NOMO-1 treated with dmso at 0.1 percent for 144 hours (cell line): ENCODE measurements around the gene METTL24.
"Not testable (repeated sequence)": the region's sequence is repeated elsewhere in the genome, so short reads cannot be mapped to it uniquely, and the experiment has no call there.

Experiments
- DNase-seq: peaks from one replicate; lab custom pipeline; 2025; ENCODE audit not compliant: unreplicated experiment; lab: John Stamatoyannopoulos, UW

The METTL24 gene

DNA sequence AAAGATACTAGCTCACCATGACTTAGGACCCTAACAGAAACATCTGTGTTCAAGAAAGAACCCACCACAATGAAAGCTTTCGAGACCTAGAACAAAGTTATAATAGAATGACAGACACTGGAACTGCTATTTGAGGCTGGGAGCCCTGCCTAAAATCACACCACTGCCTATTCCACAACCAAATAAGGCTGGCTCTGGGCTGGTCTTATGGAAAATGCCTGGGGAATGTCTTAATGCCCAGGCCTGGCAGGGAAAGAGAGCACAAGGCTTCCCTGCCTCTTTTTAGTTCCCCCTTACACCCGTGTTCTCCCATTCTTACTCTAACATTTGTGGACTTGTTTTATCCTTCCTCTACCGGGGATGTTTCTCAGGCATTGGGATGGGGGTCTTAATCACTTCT, 5.6 kb upstream of the METTL24 start:
- no peak for DNase-seq

DNA sequence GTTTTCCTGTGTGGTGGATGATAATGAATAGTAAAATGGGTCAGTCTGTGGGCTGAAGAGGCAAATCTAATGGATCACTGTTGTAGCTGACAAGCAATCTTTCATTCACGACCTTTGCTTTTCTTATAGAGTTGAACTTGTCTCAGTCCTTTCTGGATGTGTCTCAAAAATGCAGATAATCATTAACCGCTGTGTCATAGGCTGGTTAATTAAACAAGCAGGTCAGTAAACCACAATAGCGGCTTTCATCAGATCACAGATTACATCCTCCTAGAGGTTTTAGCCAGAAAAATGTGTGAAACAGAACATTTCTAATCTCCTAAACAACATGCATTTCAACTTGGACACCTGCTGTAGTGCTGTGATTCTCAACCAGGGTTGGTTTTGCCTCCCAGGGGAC, 2.5 kb upstream of the METTL24 start:
- no peak for DNase-seq

DNA sequence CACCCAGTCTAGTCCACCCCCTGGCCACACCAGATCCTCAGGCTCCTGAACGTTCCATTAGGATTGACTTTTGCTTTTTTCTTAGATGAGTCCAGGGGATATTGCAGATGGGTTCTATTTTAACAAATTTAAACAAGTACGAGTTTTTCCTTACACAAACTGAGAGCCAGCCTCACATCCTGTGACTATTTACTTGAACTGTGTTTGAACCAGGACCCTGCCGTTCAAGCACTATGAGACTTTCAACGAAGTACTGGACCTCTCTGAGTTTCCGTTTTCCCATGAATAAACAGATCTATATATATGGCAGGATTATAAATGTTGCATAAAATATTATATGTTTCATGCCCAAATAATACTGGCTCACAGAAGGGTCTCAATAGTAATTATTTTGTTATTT, 1.4 kb upstream of the METTL24 start:
- no peak for DNase-seq

DNA sequence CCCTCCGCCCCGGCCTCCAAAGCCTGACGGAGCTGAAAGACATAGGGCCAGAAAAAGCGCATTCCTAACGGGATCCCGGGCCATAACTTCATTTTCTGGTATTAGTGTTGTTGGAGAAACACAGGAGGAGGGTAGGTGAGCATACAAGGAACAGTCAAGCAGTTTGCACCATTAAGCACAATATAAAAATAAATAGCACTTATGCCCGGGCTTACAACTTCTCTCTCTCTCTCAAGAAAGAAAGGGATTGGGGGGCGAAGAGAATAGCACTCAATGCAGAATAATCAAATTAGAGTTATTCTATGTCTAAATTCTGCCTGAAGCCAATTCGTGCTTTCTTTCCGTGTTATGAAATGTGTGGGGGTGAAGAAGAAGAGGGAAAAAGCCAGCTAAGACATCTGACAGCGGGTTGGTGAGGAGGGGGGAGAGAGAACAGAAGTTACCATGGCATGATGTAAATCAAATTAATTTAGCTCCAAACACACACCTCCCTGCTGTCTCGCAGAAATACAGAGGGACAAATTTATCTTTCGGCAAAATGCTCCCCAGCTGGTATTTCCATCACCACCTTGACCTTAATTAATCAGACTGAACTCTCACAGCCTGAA, 508 bp upstream of the METTL24 start:
- no peak for DNase-seq

DNA sequence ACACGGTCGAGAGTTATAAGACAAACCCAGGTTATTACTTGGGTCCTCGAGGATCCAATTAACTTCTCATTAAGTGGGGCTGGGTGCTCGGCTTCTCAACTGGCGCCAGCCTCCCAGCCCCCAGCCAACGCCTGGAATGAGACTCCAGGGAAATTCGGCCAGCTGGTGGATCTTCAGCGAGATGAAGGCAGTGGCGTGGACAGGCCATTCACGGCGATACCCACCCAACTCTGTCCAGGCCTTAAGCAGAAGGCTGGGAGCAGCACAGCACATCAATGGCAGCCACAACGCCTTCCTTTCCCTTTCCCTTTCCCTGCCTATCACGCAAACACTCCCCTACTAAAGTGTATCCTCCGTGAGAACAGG, 868 bp downstream of the METTL24 start:
- DNase-seq = no peak

DNA sequence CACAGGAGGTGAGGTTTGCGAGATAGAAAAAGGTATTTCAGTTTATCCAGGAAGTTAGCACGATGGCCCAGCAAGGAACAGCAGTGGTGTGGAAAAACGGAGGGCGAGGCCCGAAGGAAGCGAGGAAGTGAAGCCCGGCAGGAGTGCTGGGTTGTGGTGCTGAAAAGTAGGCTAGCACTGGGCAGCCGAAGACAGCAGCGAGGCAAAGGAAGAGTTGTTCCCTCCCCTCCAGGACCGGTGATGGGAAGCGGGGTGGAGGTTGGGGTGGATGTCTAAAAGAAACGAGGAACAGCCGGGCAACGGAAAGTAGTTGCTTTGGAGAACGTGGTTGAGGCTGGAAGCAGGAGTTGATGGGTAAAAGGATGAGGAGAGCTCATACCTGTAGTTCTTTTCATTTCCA, 1.4 kb downstream of the METTL24 start:
- no peak for DNase-seq

DNA sequence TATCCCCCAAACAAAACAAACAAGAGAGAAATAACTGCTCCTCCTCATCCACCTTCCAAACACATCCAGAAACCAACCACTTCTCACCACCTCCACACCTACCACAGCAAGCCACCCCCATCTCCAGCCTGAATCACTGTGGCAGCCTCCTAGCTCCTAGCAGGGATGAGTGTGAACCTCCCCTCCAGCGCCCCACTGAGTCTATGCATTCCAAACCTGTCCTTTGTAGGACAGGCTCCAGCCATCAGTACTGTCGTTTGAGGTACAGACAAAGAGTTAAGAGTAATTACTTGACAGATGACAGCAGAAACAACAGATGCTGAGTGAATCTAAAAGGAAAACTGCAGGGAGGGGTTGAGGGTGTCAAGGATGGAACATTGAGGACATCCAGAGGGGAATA, 2.4 kb downstream of the METTL24 start:
- DNase-seq = no peak

DNA sequence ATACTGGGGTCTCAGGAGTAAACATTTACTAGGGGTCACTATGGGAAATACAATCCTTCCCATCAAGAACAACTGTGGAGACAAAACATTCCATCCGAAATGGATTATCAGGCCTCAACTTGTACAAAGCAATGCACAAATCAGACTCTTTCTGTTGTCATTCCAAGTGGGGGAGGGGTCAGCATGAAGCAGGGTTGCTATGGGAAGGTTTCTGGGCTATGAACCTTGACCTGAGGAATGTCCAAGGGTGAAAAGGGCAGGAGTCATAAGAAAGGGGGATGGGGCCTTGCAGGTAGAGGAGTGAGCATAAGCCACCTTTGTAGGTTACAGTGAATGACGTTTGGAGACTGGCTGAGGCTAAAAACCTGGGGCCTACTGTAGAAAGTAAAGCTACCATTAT, 3.1 kb downstream of the METTL24 start:
- DNase-seq = no peak

DNA sequence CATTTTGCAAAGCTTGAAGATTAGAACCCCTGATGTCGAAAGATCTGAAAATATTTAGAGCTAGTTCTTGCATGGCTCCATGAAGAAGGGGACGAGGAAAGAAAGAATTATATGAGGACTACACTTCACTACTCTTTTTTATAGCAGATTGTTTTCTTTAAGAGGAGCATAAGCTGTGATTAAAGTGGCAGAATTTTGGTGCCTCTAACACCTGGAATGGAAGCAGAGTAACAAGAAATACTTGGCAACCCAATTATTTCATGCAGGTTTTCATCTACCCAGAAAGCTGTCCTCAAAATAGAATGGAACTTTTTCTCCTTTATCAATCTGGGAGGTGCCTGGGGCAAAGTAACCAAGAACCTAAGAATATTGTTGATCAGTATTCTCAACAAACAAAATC, 4.0 kb downstream of the METTL24 start:
- no peak for DNase-seq

DNA sequence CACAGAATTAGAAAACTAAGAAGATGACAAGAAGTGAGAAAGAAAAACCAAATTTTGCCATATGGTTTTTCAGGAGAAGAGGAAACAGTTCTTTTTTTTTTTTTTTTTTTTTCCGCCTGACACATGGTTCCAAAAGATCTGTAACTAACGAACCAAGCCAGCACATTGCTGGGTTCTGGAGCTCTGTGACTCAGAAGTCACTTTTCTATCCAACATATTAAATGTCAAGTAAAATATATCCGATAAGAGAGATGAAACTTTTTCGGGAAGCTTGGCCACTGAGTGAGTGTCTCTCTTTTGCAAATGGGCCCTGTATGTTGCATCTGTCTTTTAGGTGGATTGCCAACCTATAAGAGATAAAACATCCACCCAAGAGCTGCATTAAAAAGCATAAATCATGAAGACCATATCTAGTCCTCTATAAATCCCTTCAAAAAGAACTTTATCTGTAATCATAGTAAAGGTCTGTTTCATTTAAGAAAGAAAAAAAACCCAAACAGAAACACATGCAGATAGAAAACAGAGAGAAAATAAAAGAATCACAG, 4.6 kb downstream of the METTL24 start:
- no peak for DNase-seq

DNA sequence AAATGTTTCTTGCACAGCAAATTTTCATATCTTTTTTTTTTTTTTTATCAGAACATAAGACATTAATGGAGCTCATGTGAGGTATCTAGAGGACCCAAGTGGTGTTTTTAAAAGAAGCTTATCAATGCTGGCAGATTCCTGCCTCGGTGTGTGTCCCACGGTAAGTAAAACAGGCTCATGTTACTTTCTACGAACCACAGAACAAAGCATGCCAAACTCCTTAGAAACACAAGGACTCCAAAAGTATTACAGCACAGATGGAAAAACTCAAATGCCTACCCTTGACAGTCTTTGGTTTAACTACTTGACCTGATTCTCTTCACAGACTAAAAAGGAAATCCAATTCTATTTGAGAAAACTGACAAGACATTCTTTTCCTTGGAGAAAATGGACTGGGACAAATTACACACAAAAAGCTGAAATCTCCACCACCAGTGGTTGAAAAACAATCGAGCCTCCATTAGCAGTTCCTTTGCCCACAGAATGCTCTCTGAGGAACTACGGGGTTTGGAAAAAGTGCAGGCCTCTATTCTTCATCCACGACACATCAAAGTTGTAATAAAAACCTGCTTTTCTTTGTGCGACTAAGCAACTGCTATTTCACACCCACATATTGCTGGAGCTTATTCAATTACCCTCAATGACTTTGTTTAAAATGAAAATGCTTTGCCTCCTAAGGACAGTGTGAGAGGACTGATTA, 5.4 kb downstream of the METTL24 start:
- no peak for DNase-seq

DNA sequence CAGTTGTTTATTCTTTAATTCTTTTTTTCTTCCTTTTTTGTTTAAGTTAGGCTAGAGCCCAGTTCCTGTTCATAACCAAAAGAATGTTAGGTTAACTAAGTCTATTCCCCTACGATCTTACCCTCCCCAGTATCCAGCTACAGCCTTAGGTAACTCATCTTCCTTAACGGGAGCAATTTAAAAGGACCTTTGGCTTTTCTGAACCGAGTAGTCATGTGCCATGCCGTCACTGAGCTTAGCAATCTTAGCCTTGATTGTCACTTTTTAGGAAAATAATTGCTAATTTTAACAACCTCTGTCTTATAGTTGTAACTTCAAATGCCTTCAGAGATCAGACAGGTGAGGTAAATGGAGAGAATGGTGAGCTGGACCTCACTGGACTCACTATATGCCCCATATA, 6.2 kb downstream of the METTL24 start:
- no peak for DNase-seq

DNA sequence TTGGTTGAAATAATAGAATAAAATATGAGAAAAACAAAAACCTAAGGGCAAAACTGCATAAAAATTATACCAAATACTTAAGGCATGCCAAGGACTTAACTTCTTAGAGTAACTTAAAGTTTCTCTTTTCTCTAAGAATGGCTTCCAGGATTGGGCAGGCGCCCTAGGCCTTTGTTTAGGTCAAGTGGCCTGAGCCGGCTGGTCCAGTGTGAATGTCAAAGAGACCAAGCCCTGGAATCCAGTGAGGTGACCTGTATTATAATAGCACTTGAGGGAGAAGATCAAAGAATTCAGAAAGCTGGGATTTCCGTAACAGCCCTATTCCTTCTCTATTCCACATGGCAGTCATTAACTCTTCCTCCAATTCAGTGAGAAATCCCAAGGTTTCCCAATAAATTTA, 6.6 kb downstream of the METTL24 start:
- no peak for DNase-seq

DNA sequence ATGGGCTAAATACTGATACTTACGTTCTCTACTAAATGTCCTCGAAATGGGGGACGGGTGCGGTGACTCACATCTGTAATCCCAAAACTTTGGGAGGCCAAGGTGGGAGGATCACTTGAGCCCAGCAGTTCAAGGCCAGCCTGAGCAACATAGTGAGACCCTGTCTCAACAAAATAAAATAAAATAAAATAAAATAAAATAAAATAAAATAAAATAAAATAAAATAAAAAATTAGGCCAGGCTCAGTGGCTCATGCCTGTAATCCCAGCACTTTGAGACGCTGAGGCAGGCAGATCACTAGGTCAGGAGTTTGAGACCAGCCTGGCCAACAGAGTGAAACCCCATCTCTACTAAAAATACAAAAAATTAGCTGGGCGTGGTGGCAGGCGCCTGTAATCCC, 7.6 kb downstream of the METTL24 start:
- DNase-seq = not testable (repeated sequence)

DNA sequence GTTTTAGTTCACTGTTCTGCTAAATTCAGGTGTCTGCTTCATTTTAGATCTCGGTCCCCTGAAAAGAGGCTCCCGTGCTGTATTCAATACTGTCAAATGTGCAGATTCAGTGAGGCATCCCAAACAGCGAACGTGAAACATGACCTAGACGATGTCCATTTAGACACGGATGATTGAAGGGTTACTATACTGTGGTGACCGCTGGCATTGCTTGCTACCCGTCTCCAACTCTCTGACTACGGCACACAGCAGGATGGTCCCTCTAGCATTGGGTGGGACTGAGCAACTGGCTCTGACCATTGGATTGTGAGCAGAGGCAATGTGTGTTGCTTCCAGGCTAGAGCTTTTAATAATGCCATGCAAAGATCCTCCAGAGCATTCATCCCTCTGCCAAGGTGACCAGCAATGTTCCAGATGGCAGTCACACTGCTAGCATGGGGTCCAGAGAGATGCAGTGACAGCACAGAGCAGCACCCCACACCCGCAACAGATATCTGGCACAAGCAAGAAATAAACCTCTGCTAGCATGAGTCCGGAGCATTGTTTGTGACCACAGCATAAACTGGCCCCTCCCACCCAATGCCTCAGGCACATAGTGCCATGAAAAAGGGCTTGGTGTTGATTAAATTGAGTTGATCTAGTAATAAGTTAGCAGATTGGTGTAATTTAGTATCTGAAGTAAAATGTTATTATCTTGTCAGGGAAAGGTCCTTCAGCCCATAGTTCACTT, 9.0 kb downstream of the METTL24 start:
- no peak for DNase-seq

DNA sequence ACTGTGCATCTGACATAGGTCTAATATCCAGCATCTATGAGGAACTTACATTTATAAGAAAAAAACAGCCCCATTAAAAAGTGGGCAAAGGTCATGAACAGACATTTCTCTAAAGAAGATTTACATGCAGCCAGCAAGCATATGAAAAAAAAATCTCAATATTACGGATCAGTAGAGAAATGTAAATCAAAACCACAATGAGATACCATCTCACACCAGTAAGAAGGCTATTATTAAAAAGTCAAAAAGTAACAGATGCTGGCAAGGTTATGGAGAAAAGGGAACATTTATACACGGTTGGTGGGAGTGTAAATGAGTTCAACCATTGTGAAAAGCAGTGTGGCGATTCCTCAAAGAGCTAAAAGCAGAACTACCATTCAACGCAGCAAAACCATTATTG, 13.1 kb downstream of the METTL24 start:
- no peak for DNase-seq

DNA sequence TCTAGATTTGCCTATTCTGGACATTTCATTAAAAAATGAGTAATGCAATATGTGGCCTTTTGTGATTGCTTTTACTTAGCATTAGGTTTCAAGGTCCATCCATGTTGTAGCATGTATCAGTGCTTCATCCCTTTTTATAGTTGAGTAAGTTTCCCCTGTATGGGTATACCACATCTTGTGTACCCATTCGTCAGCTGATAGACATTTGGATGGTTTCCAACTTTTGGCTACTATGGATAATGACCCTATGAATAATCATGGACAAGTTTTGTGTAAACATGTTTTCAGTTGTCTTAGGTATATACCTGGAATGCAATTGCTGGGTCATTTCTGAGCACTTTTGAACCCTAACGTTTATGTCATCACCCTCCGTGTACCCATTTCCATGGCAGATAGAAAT, 15.4 kb downstream of the METTL24 start:
- no peak for DNase-seq

DNA sequence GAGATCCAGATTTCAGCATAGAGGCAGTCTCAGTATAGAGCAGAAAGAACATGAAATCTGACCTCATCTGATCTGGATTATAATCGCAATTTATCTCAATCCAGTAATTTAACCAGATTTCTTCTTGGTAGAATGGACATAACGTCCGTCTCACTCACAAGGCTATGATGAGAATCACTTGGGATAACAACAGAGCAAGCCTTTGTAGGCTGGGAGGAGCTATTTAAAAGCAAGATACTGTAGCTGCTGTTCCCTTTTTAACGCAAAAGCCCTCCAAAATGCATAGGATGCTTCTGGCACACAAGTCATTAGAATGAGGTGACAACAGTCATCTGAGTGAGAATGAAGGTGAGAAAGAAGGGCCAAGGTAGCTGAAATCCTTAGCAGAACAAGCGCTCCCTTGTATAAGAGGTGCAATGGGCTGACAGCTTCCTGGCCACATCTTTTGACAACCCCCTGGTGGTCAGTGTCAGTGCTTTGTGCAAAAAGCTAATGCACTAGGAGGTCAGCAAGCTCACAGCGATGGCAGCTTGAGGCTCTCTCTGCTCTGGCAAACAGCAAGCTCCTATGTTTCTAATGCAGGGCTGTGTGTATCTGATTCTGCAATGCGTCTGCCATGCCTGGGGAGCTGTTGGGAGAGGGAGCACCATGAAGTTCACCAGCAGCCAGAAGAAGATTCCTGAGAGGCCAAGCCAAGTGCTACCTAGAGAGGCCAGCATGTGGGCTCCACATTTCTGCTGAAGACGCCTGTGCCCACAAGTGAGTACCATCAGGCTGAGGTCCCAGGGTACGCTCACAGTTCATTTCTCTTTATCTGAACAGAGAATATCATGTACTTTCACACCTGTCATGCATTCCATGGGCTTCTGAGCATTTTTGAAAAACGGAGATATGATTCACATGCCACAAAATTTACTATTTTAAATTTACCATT, 16.2 kb downstream of the METTL24 start:
- no peak for DNase-seq

DNA sequence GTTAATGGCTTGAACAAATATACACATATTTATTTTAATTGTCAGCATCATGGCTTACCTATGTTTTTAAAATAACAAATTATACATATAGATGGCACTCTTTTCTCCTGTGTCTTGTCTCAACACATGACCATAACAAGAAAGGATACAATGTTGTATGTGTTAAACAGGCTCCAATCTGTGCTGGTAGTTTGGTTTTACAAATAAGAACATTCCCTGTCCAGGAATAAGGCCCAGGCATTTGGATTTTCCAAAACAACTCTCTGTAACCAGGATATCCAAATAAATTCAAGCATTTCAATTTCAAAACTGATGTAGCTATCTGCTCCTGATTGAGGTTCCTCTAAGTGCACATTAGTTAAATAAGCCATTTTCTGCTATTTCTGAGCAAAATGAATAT, 17.1 kb downstream of the METTL24 start:
- DNase-seq = no peak

DNA sequence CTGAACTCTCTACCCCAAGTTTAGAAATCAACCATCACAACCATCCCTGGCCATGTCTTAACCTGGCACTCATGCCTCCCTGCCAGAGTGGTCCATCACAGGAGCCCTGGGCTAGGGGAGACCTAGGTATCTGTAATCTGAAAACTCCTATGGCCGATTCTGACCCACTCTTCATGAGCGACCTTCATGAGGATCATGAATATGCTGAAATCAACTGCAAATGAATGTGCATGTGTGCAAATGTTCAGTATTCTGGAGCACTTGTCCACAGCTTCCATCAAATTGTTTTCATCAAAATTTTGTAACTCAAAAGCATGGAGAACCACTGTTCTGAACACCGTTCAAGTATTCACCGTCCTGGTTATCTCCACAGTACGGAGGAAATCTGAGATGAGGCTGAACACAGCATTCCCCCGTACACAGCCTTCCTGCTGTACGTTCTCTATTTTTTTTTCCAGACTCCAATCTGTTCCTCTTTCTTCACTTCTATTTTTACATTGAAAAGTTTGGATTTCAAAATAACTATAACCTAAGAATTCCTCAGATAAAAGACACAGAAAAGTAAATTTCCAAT, 17.7 kb downstream of the METTL24 start:
- DNase-seq = no peak
